ENCODE results near the gene TUSC1.

TUSC1 gene

GRCh38 chr9:25629231-25629630 is 49.0 kb downstream of the TUSC1 start:
- DNase-seq (ENCODE audit: low read depth) = no peak
- H3K4me3 ChIP-seq (ENCODE audit: low read length) = no peak overlapping the region
- TF ChIP-seq CTCF (IDR thresholded peaks at IDR 0.05; ENCODE audit: insufficient read depth, low read depth, low read length, missing control alignments) = no peak
